Mesangial cell (primary cell): ENCODE measurements around the gene C16orf46. TPM values are rescaled to one million over a fixed set of nuclear protein-coding genes. Genes with fewer than 3 reads are reported as not detected.

Source experiments
- total RNA-seq: library from RNA; depleted of rRNA; stranded (reverse); fragments of >200 nt; gene quantifications from 2 replicates; pipeline ENCODE4 v1.2.3, GENCODE V29; 2015

C16orf46 gene
- 0.49 and 1.9 TPM in 2 replicates for total RNA-seq

GRCh38 chr16:81077076-81077940 lies at the start of gene C16orf46:
Gene C16orf46 (minus strand): TSS chr16:81077238. CDS start chr16:81063955, 13,283 bp downstream.

GRCh38 chr16:81095953-81096714 lies 19.1 kb upstream of the C16orf46 start, which contains the start of gene GCSH:
Gene GCSH (minus strand): TSS chr16:81096395. CDS start chr16:81096278, 117 bp downstream.

GRCh38 chr16:81035398-81035974 lies 41.6 kb downstream of the C16orf46 start, which contains the start of gene ATMIN:
Gene ATMIN (plus strand): TSS chr16:81035842. CDS start chr16:81035871, 29 bp downstream.

Other genes starting within 250 kb of the C16orf46 start
- gene CMC2, start 70.4 kb downstream of the C16orf46 start, total RNA-seq, result 35.4 and 71.0 TPM in 2 replicates
- gene CENPN, start 70.0 kb downstream of the C16orf46 start, total RNA-seq, result 5.1 and 35.2 TPM in 2 replicates
- gene ATMIN, start 41.4 kb downstream of the C16orf46 start, total RNA-seq, result 19.1 and 27.8 TPM in 2 replicates
- 14.1 and 23.5 TPM in 2 replicates for gene GCSH, start 19.2 kb upstream of the C16orf46 start, total RNA-seq
- gene BCO1, start 161.5 kb upstream of the C16orf46 start, total RNA-seq, result 0.16 and 1.1 TPM in 2 replicates
- 3.6 and 5.3 TPM in 2 replicates for gene GAN, start 237.7 kb upstream of the C16orf46 start, total RNA-seq